NK-92 (cell line): ENCODE data around the gene LAMA1.

Experiments
- DNase-seq: peaks from one replicate; lab custom pipeline; 2025; ENCODE audit not compliant: unreplicated experiment; lab: John Stamatoyannopoulos, UW

The LAMA1 gene

DNA sequence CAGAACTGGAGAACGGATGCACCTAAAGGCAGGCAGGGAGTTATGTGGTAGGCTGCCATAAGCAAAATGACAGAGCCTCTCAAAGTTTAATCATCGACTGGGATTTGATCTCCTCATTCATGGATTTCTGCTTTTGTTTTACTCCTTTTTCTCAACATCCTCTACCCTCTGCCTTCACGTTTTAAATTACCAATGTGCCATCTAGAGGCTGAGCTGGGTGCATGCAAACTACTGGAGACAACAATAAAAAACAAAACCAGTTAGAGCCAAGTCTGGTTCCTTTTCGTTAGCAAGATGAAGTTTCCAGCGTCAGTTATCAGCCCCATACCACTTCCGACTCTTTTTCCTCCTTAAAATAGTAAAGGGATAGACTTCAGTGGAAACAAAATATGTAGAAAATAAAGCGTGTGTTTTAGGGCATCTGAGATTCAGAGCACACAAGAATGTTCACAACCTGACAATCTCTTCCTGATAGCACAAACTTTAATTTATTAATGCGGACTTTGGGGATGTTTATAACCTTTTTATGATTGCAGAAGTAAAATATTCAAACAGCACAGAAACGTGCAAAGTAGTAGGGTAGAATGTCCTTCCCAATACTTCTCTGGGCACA, 117.0 kb downstream of the LAMA1 start:
- no peak for DNase-seq

DNA sequence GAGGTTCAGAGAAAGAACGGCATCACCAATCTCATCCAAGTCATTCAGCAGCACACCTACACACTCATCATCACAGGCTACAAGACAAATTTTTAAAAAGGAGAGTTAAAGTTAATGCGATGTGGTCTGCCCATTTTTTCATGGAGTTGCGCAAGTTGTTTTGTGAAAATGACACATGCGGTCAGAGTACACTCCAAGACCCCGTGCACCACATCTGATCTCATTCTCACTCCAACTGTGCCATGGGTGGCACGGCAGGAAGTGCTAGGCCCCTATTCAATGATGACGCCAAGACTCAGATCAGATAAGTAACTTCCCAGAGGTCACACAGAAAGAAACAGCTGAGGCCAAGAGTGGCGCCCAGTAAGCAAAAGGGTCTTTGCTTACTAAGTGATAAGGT, 119.8 kb downstream of the LAMA1 start:
- DNase-seq: no peak

DNA sequence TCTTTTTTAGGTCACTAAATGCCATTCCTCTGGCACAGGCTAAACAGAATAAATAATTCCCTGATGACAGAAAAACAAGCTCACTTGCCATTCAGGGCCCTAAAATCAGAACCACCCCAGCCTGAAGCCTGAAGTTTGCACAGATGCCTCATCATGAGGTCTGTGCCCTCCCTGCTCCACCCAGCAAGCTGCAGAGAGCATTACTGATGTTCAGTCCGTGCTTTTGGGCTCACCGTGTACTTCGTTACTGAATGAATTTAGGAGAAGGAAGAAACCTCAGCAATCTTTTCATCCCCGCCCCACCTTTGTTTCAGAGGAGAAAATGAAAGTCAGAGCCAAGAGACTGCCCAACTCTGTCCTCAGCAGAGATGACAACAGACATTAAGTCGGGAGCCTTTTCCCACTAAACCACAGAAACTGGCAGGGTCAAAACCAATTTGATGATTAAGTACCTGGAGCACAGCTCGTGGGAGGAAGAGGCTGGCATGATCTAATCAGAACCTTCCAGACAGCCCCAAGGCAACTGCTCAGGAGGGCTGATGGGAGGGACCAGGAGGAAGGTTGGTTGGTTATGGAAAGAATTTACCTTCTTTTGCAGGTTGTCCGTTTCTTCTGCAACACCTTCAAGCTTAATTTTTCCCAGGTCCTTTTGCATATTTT, 122.7 kb downstream of the LAMA1 start:
- no peak for DNase-seq

DNA sequence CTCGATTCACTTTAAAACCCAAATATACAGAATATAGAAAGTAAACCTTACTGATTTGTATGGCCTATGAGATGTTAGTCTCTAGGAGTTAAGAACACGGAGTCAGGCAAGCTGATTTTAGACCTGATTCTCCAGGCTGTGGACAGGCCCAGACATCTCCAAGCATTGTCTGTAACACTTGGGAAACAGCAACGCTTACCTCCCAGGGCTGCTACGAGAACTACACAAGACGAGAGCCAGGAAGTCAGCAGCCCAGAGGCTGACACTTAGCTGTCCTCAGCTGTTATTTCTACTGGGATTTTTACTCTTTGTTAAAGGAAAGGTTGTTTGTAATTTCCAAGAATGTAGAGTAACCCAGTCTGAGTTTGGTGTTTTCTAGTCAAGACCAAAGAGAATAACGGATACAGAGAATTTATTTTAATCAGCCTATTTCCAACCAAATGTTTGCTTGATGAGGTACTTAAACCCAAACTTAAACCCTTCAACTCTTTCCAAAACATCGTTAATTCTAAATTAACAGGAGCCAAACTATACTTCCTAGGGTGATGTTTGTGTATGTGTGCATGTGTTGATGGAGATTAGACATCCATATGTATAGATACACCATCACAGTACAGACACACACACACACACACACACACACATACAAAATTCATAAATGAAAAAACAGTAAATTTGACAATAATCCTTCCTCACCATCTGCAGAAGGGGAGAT, 123.4 kb downstream of the LAMA1 start:
- no peak for DNase-seq

DNA sequence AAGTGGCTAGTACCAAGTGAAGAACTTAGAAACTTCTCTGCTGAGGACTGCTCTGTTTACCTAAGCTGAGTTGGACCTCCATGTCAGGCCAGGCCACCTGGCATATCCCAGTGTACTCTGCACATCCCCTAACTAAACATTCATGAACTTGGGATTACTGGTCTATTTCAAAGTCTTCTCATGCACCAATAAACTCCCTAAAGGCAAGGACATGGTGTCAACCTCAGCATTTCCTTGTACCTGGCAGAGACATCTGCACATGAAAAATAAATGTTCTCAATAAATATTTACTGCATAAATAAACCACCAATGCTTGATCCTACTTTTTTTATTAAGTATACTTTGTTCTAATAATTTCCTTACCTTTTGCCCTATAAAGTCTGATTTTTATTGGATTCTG, 124.8 kb downstream of the LAMA1 start:
- no peak for DNase-seq

DNA sequence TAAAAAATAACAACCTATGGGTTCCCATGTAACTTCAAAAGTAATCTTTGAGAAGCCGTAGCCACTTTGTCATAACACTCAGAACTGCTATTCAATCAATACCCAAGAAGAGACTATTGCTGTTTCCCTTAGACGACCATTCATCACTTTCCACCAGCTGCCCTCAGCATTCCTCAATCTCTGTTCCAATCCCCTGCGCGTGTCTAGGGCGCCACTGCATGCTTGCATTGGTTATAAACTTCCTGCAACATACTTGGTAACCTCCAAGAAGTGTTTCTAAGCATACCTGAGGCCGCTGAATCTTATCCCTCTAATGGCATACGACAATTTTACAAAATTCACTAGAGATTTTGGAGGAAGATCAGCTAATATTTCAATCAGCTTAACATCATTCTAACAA, 134.2 kb downstream of the LAMA1 start:
- DNase-seq: no peak

DNA sequence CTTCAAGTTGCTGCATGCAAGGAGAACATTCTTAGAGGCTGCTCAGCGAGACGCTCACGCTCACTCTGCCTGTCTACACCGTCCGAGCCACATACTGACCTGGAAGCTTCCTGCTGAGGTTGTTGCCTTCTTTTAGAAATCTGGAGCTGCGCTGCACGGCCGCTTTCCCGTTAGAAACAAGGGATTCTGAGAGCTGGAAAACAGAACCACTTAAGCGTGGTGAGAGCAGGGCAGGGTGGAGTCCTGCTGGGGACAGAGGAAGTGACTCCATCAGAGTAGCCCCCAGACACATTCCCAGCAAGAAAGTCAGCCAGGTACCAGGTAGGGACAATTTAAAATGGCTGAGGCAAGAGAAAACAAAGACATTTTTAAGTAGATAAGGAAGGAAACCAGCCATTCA, 135.2 kb downstream of the LAMA1 start:
- no peak for DNase-seq

DNA sequence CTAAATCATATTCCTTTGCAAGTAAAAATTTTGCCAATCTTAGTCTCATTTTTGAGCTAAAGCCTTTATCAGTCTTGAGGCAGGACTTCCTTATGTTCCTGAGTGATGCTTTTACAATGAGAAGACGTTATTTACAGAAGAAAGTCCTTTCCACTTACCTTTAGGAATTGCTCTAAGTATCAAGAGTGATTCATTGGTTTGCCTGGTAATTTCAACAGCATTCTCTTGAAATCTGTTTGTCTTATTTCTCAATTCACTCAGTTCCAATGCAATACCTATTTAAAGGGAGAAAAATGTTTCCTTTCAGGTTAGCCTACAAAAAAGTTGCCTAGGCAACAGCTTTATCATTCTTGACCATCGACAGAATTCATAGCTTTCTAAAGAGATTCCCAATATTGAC, 137.2 kb downstream of the LAMA1 start:
- DNase-seq: no peak

DNA sequence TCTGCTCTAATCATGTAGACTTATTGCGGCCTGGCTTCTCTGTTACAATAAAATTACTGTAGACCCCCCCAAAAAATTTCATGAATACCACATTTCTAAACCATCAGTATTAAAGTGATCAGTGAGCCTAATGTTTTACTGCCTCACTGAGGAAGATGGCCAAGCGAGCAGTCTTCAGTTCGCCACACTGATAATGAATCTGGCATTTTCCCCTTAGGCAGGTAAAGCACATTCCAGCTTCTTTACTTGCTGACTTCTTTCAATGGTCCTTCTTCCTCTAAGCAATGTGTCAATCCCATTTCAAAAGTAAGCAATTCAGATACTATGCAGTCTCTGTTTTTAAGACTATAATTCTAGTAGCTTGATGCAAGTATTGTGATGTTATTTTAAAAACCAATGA, 137.6 kb downstream of the LAMA1 start:
- DNase-seq: no peak

DNA sequence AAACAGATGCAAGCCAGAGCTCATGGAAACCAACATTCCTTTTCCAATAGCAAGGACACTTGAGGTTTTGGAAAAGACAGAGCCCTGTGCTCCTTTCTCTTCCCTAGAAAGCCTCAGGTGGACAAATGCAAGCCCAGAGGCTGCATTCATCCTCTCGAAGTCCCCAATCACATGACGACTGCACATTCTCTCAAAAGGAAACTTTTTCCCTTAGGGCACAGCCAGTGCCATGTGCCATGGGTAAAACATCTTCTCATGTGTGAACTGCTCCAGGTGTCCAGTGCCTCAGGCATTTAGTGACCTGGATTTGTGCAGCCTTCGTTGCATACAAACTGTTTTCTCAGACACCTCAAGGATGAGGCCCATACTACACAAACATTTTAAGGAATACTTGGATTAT, 140.7 kb downstream of the LAMA1 start:
- DNase-seq: no peak

DNA sequence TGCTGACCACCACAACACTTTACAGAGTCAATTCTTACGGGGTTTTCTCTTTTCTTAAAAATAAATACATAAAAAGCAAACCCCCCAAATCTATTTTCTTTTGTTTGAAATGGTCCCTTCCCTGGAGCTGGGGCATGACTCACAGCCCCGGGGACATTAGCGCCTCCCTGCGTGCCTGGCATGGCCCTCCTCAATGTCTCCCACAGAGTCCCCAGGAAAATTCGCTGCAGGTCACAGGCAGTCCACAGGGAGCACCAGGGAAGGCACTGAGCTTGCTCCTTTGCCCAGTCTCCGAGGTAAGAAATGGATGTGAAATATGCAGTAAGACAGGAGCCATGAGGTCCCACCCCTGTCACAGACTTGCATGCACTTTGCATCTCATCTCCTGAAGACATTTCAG, 142.5 kb downstream of the LAMA1 start:
- DNase-seq: no peak

DNA sequence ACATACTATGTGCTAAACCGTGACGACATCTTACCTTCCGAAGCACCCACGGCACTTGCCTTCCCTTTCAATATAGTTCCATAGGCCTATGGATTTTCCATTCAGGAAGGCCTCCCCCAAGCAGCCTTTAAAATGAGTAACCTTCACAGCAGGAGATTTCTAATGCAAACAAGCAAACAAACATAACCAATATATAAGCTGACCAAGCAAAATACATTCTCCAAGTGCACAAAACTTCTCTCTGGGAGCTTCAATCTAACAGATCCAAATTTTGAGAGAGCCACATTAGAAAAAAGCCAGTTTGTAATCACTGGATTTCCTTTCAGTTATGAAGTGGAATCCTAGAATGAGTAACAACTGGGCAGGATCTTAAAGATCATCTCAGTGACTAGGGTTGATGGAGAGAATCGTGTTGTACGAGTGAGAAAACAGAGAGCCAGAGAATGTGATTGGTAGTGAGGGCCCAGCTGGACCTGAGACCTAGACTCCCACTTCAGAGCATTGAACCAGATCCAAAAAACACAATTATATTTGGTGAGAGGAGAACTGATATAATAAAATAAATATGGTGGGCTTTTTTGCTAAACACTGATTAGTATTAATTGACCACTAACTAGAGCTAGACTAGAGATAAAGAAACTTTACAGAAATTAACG, 145.6 kb downstream of the LAMA1 start:
- DNase-seq: no peak

DNA sequence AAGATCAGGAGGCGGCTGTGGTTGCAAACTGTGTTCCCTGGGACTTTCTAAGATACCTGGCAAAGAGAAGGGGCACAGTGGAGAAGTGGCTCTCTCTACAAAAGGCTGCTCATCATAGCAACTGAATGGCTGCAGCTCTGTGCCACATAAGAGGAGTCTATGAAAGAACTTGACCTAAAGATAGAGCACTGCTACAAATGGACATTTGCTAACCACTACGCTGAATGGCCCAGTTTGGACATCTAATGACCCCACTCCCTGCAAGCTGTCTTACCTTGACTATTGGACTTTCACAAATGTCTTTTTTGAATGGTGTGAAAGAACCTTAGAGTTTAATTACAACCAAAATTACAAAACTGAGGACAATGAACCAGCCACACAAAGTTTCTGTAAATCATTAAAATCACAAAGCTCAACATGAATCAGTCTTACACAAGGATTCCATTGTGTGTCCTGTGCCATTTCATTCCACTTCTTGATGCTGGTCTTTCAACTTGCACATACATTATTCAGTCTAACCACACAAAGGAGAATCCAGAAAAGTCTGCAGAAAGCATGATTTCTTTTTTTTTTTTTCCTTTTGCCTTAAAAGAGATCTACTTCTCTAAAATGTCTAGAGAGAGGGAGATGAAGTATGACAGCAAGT, 154.0 kb downstream of the LAMA1 start:
- no peak for DNase-seq

DNA sequence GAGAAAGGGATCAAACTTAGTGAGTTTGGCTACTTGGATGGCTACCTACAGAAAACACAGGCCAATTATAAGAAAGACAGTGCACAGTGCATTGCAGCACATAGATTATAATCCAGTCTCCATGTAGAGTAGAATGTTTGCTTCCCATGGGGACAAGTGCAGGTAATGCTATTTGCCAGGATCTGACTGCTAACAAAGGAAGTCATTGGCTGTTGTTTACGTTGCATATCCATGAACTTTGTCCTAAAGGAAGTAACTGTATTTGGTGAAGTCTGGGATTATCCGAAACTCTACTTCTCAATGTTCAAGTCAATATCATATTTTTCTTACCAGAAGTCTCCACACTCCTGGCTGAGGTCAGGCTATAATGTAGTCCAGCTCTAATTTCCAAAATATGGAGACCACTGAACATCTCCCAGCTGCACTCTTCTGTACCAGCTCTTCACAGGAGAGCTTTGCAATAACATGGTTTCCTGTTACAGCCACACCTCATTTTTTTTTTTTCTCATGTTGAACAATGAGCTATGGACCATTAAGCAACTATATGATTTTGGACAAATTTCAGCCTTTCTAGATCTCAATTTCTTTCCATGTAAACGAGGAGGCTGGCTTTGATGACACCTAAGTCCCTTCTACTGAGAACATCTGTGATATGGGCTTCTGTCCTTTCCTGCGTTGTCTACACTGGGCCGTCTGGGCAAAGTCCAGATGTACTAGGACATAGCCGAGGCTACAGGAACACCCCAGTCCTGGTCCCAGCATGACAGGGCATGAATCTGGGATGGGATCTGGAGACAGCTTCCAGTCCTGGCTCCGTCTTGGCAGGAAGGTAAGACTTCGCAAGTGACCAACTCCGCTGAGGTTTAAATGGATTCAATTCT, 154.8 kb downstream of the LAMA1 start:
- DNase-seq: no peak

DNA sequence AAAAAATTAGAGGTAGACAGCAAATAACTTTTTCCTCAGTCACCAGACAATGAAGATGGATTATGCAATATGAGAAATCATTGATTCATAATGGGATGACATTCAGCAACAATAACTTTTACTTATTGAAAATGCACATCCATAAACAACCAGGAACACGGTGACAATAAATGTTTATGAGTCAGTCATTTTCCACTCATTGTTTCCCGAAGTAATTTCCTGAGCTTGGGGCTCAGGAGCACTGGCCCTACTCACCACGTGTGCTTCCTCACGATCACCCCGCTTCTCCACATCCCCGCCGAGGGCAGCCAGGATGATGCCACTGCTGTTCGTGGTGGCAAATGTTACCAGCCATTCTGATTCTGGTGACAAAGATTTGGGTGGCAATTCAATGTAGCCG, 156.3 kb downstream of the LAMA1 start:
- DNase-seq: no peak

DNA sequence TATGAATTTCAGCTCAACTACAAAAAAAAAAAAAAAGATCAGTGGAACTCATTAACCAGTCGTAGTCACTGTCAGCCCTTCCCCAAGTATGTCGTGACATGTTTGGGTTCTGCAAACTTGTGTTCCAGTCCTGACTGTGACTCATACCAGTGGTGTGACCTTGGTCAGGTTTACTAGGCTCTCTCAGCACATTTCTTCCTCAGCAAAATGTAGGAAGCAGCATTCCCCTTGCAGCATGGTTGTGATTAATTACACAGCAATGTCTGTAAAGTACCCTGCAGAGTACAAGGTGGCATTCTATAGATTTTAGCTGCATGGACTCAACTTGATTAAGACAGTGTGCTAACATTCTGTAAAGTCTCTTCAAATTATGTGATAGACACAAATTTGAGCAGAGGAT, 156.9 kb downstream of the LAMA1 start:
- no peak for DNase-seq

DNA sequence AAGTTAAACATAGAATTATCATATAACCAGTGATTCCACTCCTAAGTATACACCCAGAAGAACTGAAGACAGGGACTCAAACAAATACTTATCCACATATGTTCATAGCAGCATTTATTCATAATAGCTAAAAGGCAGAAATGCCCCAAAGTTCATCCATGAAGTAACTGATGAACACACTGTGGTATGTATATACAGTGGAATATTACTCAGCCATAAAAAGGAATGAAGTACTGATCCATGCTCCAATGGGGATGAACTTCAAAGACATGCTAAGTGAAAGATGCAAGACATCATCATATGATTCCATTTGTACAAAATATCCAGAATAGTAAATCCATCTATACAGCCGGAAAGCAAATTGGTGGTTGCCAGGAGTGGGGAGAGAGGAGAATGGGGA, 157.5 kb downstream of the LAMA1 start:
- DNase-seq: no peak

DNA sequence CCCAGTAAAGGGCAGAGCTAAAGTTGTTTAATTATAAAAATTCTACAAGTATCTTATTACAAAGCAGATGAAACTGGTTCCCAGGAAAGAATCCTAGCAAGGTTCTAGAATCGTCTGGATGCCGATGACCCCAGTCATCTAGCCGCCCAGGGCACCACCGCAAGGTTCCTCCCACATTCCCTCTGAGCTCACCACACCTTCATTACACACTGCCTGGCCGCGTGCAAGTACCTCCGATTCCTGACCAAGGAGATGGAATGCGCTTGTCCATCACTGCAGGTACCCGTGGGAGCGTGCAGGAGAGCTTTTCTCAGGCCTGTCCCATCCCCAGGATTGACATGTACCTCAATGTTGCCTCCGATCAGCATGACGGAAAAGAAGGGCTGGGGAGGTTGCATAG, 158.5 kb downstream of the LAMA1 start:
- DNase-seq: no peak

DNA sequence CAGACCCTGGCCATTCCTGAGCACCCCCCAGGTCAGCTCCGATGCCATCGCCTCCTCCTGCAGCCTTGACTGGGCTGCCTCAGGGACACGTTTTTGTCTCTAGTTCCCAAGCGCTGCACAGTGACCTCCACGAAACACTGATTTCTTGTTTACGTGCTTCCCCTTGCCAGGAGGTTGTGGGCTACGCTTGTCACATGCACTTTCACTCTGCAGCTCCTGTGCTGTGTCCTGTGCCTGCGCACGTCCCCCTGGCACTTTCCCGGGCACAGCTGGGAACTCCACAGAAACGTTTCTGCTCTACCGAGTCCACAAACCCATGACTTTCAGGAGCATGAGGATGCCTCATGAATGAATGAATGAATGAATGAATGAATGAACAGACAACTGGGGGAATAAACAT, 160.6 kb downstream of the LAMA1 start:
- DNase-seq: no peak

DNA sequence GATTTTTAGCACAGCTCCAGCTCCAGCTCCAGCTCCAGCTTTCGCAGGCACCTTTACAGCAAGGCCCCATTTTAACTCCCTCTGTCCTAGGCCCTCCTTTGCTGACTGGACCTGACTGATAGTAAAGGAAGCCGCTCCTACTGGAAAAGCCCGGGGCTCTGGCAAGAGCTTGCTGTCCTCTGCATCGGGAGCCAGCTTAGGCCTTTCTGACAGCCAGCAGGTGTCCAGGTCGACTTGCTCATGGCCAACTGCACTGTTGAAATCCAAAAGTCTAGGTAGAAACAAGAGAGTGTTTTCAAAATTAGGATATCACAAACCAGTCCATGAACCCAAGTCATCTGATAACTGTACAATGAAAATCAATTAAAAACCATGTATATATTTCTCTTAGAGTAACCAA, 161.1 kb downstream of the LAMA1 start:
- no peak for DNase-seq

DNA sequence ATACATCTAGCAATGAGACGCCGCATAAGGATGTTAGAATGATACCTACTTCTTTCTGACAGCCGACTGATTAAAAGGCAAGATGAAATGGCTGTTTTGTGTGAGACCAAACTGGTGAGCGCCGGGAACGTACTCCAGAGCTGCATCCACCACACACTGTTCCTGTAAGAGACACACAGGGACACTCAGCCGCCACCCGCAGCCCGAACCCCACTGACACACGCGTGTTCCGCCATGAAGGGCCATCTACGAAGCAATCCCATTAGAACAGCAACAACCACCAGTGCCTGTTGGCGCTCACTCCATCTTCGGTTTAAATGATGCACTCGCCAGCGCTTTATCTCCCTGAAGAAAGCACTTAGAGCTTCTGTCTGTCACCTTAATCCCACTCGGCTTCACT, 162.3 kb downstream of the LAMA1 start:
- DNase-seq: no peak
